NCI-H446 (cell line): Measurements from ENCODE around the gene IL6R.

Experiments
- DNase-seq, 2 experiments: peaks; one replicate each; lab custom pipeline; 2025; lab: John Stamatoyannopoulos, UW

Gene IL6R

GRCh38 chr1:154517661-154518060 lies 112.5 kb downstream of the IL6R start:
- DNase-seq = no peak
